GM23248 (cell line): Measurements from ENCODE around the gene OR2M7. TPM values are rescaled to one million over a fixed set of nuclear protein-coding genes. Genes with fewer than 3 reads are reported as not detected.
"Not testable (repeated sequence)": the region's sequence is repeated elsewhere in the genome, so short reads cannot be mapped to it uniquely, and the experiment has no call there.

Source experiments
- DNase-seq: peaks from one replicate; pipeline ENCODE4 v3.0.0-alpha.2; 2015
- H2AFZ ChIP-seq: fragments of 200-600 bp; sonication (generic); 2 replicates; pipeline ENCODE4 v1.6.1; 2016; ENCODE audit warnings: antibody characterized with exemption
- H3F3A ChIP-seq: fragments of 200-600 bp; sonication (generic); 2 replicates; pipeline ENCODE4 v1.6.1; 2016; ENCODE audit warnings: mild to moderate bottlenecking, antibody characterized with exemption, mixed run types; ENCODE audit not compliant: insufficient read depth
- H3K27ac ChIP-seq: fragments of 200-600 bp; sonication (generic); 2 replicates; pipeline ENCODE4 v1.5.1; 2016; ENCODE audit warnings: mild to moderate bottlenecking
- H3K27me3 ChIP-seq: fragments of 200-600 bp; sonication (generic); replicated peaks from 2 replicates; pipeline ENCODE4 v1.6.1; 2016; ENCODE audit warnings: mild to moderate bottlenecking; ENCODE audit not compliant: insufficient read depth
- H3K36me3 ChIP-seq: fragments of 200-600 bp; sonication (generic); 2 replicates; pipeline ENCODE4 v1.6.1; 2016; ENCODE audit warnings: low read depth, mild to moderate bottlenecking
- H3K4me1 ChIP-seq: fragments of 200-600 bp; sonication (generic); 2 replicates; pipeline ENCODE4 v1.6.1; 2016; ENCODE audit warnings: mild to moderate bottlenecking; ENCODE audit not compliant: insufficient read depth
- H3K4me2 ChIP-seq: fragments of 200-600 bp; sonication (generic); one replicate; pipeline ENCODE4 v1.6.1; 2016; ENCODE audit warnings: mild to moderate bottlenecking; ENCODE audit not compliant: unreplicated experiment
- H3K4me3 ChIP-seq: fragments of 200-600 bp; sonication (generic); 2 replicates; pipeline ENCODE4 v1.5.1; 2016; ENCODE audit warnings: mild to moderate bottlenecking
- H3K79me2 ChIP-seq: fragments of 200-600 bp; sonication (generic); 2 replicates; pipeline ENCODE4 v1.6.1; 2016; ENCODE audit warnings: mild to moderate bottlenecking; ENCODE audit not compliant: insufficient read depth
- H3K9ac ChIP-seq: fragments of 200-600 bp; sonication (generic); 2 replicates; pipeline ENCODE4 v1.6.1; 2016; ENCODE audit warnings: mild to moderate bottlenecking
- H3K9me2 ChIP-seq: fragments of 200-600 bp; sonication (generic); 2 replicates; pipeline ENCODE4 v1.6.1; 2016; ENCODE audit warnings: mixed run types, mild to moderate bottlenecking, moderate library complexity; ENCODE audit not compliant: insufficient read depth
- H3K9me3 ChIP-seq: fragments of 200-600 bp; sonication (generic); one replicate; pipeline ENCODE4 v1.6.1; 2017; ENCODE audit warnings: low read depth
- H4K20me1 ChIP-seq: fragments of 200-600 bp; sonication (generic); 2 replicates; pipeline ENCODE4 v1.6.0; 2016; ENCODE audit not compliant: insufficient read depth
- EZH2 ChIP-seq: fragments of 200-600 bp; sonication (generic); IDR thresholded peaks from 2 replicates; pipeline ENCODE4 v1.6.1; 2018; ENCODE audit warnings: antibody characterized with exemption, mild to moderate bottlenecking; ENCODE audit not compliant: insufficient read depth, poor library complexity, severe bottlenecking
- EZH2phosphoT487 ChIP-seq: fragments of 200-600 bp; sonication (generic); IDR thresholded peaks from 2 replicates; pipeline ENCODE4 v1.6.1; 2018; ENCODE audit warnings: antibody characterized with exemption, moderate library complexity, mild to moderate bottlenecking, low read depth; ENCODE audit not compliant: insufficient read depth
- WGBS, 2 experiments: methylation state at CpG; one replicate each; pipeline ENCODE4 v1.1.6; 2015 to 2017; ENCODE audit warnings: low lambda C conversion rate in 2 of 2, low coverage in 1 of 2; ENCODE audit errors: missing lambda C conversion rate in 2 of 2; 5-methylcytosine and 5-hydroxymethylcytosine counted together
- in situ Hi-C: fragments of 300-500 bp; cut with MboI; formaldehyde crosslinking; loops from 2 replicates; pipeline ENCODE4 v1.15.0; 2020
- polyA plus RNA-seq: library from polyadenylated mRNA; unstranded; fragments of >200 nt; fragmentation: Nextera tagmentation; extraction: Ambion mirVana; gene quantifications from 2 replicates; pipeline ENCODE4 v1.2.1, GENCODE V29; 2016
- total RNA-seq: library from RNA; depleted of rRNA; stranded (reverse); fragments of >200 nt; shearing (Covaris generic); gene quantifications from 2 replicates; pipeline ENCODE4 v1.2.3, GENCODE V29; 2014; rRNA removed

The OR2M7 gene
- total and polyA plus RNA-seq, 2 experiments from 2014 or later: not detected

GRCh38 chr1:248306103-248306502 is 18.3 kb downstream of the OR2M7 start:
- TF ChIP-seq EZH2phosphoT487 (no peak), EZH2 (no peak)
- 50 to 65% methylated on average over 18 of the region's 19 CpGs for WGBS, 2 experiments
- Histone ChIP-seq H4K20me1 (no peaks in the 10 kb centered on the region), H3K79me2 (no peaks in the 10 kb centered on the region), H3K4me1 (no peaks in the 10 kb centered on the region), H3K9me2 (no peaks in the 10 kb centered on the region), H3K9ac (no peak overlapping the region), H3K9me3 (no peaks in the 10 kb centered on the region), H3F3A (no peaks in the 10 kb centered on the region), H2AFZ (no peak overlapping the region), H3K27me3 (no peaks in the 10 kb centered on the region), H3K36me3 (no peaks in the 10 kb centered on the region), H3K4me3 (no peak overlapping the region), H3K27ac (no peak overlapping the region), H3K4me2 (no peak overlapping the region)
- in situ Hi-C loops: no loop called here
- DNase-seq: no peak

GRCh38 chr1:248305672-248306071 is 18.7 kb downstream of the OR2M7 start:
- H3K4me2 ChIP-seq, DNase-seq, H3K36me3 ChIP-seq, H3K27ac ChIP-seq, H3K9ac ChIP-seq, H4K20me1 ChIP-seq, H3K9me3 ChIP-seq, H3K27me3 ChIP-seq, H3K4me3 ChIP-seq, H3K4me1 ChIP-seq, in situ Hi-C loops, H3K79me2 ChIP-seq, H3F3A ChIP-seq, H3K9me2 ChIP-seq, H2AFZ ChIP-seq: not testable (repeated sequence)
- WGBS, 2 experiments: 38 to 41% methylated on average over 8 to 9 of the region's 9 CpGs

DNA sequence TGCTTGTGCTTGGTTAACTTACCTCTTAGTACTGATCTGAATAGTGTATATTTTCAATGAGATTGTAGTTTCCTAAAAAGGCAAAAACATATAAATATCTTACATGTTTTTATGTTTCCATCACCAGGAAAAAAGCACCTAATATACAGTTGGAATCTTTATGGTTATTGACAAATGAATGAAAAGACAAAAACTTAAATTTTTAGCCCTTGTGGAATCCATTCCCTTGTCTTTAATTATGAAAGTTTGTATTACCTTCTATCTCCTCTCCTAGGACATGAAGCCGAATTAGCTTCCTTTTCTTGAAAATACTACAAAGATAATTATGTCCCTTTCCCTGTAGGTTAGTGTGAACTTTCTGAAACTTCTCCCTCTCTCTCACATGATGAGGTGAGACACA is 21.0 kb downstream of the OR2M7 start, which contains the start of gene OR2T12:
OR2T12 (minus strand) TSS at position 101 of the 400 bp plus-strand sequence. CDS start 7,846 bp downstream, outside the sequence.
- no peak within 1 kb of the TSS for H3K4me3 ChIP-seq
- no peak within 1 kb of the TSS for H3K27ac ChIP-seq
- WGBS, 2 experiments: 27 to 36% methylated on average over 1 of the region's 1 CpG
- no peaks in the 10 kb centered on the region for H3F3A ChIP-seq
- H2AFZ ChIP-seq: no peak within 1 kb of the TSS
- H3K4me1 ChIP-seq: no peaks in the 10 kb centered on the region
- no peak for DNase-seq
- H3K9me2 ChIP-seq: no peaks in the 10 kb centered on the region
- no peaks in the 10 kb centered on the region for H3K79me2 ChIP-seq
- H3K36me3 ChIP-seq: no peaks in the 10 kb centered on the region
- no peaks in the 10 kb centered on the region for H3K27me3 ChIP-seq
- TF ChIP-seq EZH2 (no peak), EZH2phosphoT487 (no peak)
- in situ Hi-C loops: no loop called here
- H4K20me1 ChIP-seq: no peaks in the 10 kb centered on the region
- H3K9ac ChIP-seq: no peak within 1 kb of the TSS
- no peak within 1 kb of the TSS for H3K4me2 ChIP-seq
- no peaks in the 10 kb centered on the region for H3K9me3 ChIP-seq

DNA sequence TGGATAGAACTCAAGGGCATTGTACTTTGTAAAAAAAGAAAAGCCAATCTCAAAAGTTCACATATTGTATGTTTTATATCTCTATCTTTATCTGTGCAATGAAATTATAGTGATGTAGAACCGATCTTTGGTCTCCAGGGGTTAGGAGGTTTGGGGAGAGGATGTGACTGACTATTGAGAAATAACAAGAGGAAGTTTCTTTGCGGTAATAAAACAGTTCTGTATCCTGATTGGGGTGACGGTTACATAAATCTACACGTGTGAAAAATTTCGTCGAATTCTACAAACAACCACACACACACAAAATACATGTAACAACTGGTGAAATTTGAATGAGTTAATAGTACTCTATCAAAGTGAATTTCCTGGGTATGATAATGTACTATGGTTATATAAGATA is 36.0 kb downstream of the OR2M7 start:
- no peak for DNase-seq
- no peak for TF ChIP-seq EZH2phosphoT487
- Histone ChIP-seq H3K27me3 (no peaks in the 10 kb centered on the region), H3K9me3 (no peaks in the 10 kb centered on the region), H3K9me2 (no peaks in the 10 kb centered on the region), H3K27ac (no peak overlapping the region), H3K9ac (no peak overlapping the region), H4K20me1 (no peaks in the 10 kb centered on the region), H3K79me2 (no peaks in the 10 kb centered on the region), H2AFZ (no peak overlapping the region), H3F3A (no peaks in the 10 kb centered on the region), H3K36me3 (no peaks in the 10 kb centered on the region), H3K4me2 (no peak overlapping the region), H3K4me1 (no peaks in the 10 kb centered on the region), H3K4me3 (no peak overlapping the region)
- in situ Hi-C loops: no loop called here
- 6 to 11% methylated on average over 6 of the region's 6 CpGs for WGBS, 2 experiments

DNA sequence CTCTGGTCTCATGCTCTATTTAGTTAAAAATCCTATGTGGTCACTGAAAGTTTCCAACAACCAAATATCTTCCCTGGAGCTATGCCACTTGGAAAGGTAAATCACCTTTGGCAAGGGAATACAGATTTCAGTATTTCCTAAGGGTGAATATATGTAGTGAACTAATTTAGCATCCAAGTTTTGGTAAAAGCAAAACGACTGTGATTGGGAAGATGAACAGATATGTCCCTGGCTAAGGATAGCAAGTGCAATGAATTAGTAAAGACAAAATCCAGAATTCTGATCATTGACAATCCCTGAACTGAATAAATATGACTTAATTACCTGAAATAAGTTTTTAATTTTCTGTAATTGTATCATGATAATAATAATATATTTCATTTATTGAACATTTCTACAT is 46.5 kb downstream of the OR2M7 start, which contains the start of gene OR2T33:
OR2T33 (minus strand) TSS at position 101 of the 400 bp plus-strand sequence. CDS start 4,162 bp downstream, outside the sequence.
- Histone ChIP-seq H3K4me1 (no peaks in the 10 kb centered on the region), H2AFZ (no peak within 1 kb of the TSS), H3F3A (no peaks in the 10 kb centered on the region), H3K36me3 (no peaks in the 10 kb centered on the region), H3K4me3 (no peak within 1 kb of the TSS), H3K27ac (no peak within 1 kb of the TSS), H4K20me1 (no peaks in the 10 kb centered on the region), H3K4me2 (no peak within 1 kb of the TSS), H3K79me2 (no peaks in the 10 kb centered on the region), H3K9ac (no peak within 1 kb of the TSS), H3K27me3 (no peaks in the 10 kb centered on the region), H3K9me2 (no peaks in the 10 kb centered on the region), H3K9me3 (no peaks in the 10 kb centered on the region)
- DNase-seq: no peak
- WGBS, 2 experiments: 3 to 5% methylated on average over 1 of the region's 1 CpG
- TF ChIP-seq EZH2 (no peak), EZH2phosphoT487 (no peak)
- in situ Hi-C loops: no loop called here

Other genes starting within 250 kb of the OR2M7 start
- gene OR2L13, start 229.4 kb downstream of the OR2M7 start, total RNA-seq: not detected in 2 replicates
- not detected in 2 replicates for gene OR2L13, start 229.4 kb downstream of the OR2M7 start, polyA plus RNA-seq
- not detected in 2 replicates for gene OR2M5, start 179.4 kb downstream of the OR2M7 start, total RNA-seq
- not detected in 2 replicates for gene OR2M5, start 179.4 kb downstream of the OR2M7 start, polyA plus RNA-seq
- not detected in 2 replicates for gene OR2M2, start 149.7 kb downstream of the OR2M7 start, total RNA-seq
- not detected in 2 replicates for gene OR2M2, start 149.7 kb downstream of the OR2M7 start, polyA plus RNA-seq
- gene OR2M3, start 127.3 kb downstream of the OR2M7 start, total RNA-seq: not detected in 2 replicates
- gene OR2M3, start 127.3 kb downstream of the OR2M7 start, polyA plus RNA-seq: not detected in 2 replicates
- not detected in 2 replicates for gene OR2M4, start 93.2 kb downstream of the OR2M7 start, total RNA-seq
- gene OR2M4, start 93.2 kb downstream of the OR2M7 start, polyA plus RNA-seq: not detected in 2 replicates
- not detected in 2 replicates for gene OR2T33, start 46.6 kb downstream of the OR2M7 start, total RNA-seq
- gene OR2T33, start 46.6 kb downstream of the OR2M7 start, polyA plus RNA-seq: not detected in 2 replicates
- not detected in 2 replicates for gene OR2T12, start 21.1 kb downstream of the OR2M7 start, total RNA-seq
- gene OR2T12, start 21.1 kb downstream of the OR2M7 start, polyA plus RNA-seq: not detected in 2 replicates
- gene OR14C36, start 24.2 kb upstream of the OR2M7 start, total RNA-seq: not detected in 2 replicates
- gene OR14C36, start 24.2 kb upstream of the OR2M7 start, polyA plus RNA-seq: not detected in 2 replicates
- not detected in 2 replicates for gene OR2T4, start 37.1 kb upstream of the OR2M7 start, total RNA-seq
- gene OR2T4, start 37.1 kb upstream of the OR2M7 start, polyA plus RNA-seq: not detected in 2 replicates
- gene OR2T6, start 51.2 kb upstream of the OR2M7 start, total RNA-seq: not detected in 2 replicates
- not detected in 2 replicates for gene OR2T6, start 51.2 kb upstream of the OR2M7 start, polyA plus RNA-seq
- not detected in 2 replicates for gene OR2T1, start 78.5 kb upstream of the OR2M7 start, total RNA-seq
- not detected in 2 replicates for gene OR2T1, start 78.5 kb upstream of the OR2M7 start, polyA plus RNA-seq
- gene OR2T2, start 121.1 kb upstream of the OR2M7 start, total RNA-seq: not detected in 2 replicates
- gene OR2T2, start 121.1 kb upstream of the OR2M7 start, polyA plus RNA-seq: not detected in 2 replicates
- gene OR2T3, start 148.8 kb upstream of the OR2M7 start, total RNA-seq: not detected in 2 replicates
- not detected in 2 replicates for gene OR2T3, start 148.8 kb upstream of the OR2M7 start, polyA plus RNA-seq
- not detected in 2 replicates for gene OR2T5, start 164.0 kb upstream of the OR2M7 start, total RNA-seq
- gene OR2T5, start 164.0 kb upstream of the OR2M7 start, polyA plus RNA-seq: not detected in 2 replicates
- gene OR2G6, start 183.5 kb upstream of the OR2M7 start, total RNA-seq: not detected in 2 replicates
- gene OR2G6, start 183.5 kb upstream of the OR2M7 start, polyA plus RNA-seq: not detected in 2 replicates
- not detected in 2 replicates for gene OR2T29, start 238.2 kb upstream of the OR2M7 start, total RNA-seq
- not detected in 2 replicates for gene OR2T29, start 238.2 kb upstream of the OR2M7 start, polyA plus RNA-seq